Erythroblast (primary cell): ENCODE results near the gene CNTNAP1.

Source experiments
- GATA1 ChIP-seq: IDR thresholded peaks from 2 replicates; pipeline ENCODE4 v1.6.1; 2011; ENCODE audit warnings: low read depth, mild to moderate bottlenecking, control low read depth, low read length, moderate library complexity
- POLR2A ChIP-seq: IDR thresholded peaks from 2 replicates; pipeline ENCODE4 v1.6.1; 2011; ENCODE audit warnings: mild to moderate bottlenecking, low read length

GRCh38 chr17:42667088-42667951, 15.0 kb upstream of the CNTNAP1 start:
- peak; percentile 55 for TF ChIP-seq POLR2A
- TF ChIP-seq GATA1: no peak
